MCF 10A (cell line): ENCODE data around the gene HEMGN. TPM values are rescaled to one million over a fixed set of nuclear protein-coding genes. Genes with fewer than 3 reads are reported as not detected.

Source experiments
- BruUV-seq: library from RNA; stranded (reverse); fragments of 400-500 nt; replicated peaks from 2 replicates; lab custom pipeline; 2021; lab: Mats Ljungman, UMichigan
- CTCF ChIA-PET: fragments of 300-600 bp; sonication (Branson Sonifier 250); formaldehyde crosslinking; extraction: SDS; loops from one replicate; lab custom pipeline; 2021; ENCODE audit warnings: antibody characterized with exemption, inconsistent platforms; lab: Yijun Ruan, JAX
- POLR2A ChIA-PET: fragments of 300-600, 350-650 bp; sonication (Branson Sonifier 250); formaldehyde crosslinking; extraction: SDS; loops from one replicate; lab custom pipeline; 2020; ENCODE audit warnings: antibody characterized with exemption, inconsistent platforms; lab: Yijun Ruan, JAX
- DNase-seq: peaks from one replicate; pipeline ENCODE4 v3.0.0-alpha.2; 2018; ENCODE audit not compliant: unreplicated experiment
- H3K27ac Mint-ChIP-seq: one replicate; pipeline ENCODE4 v1.8.0; 2022; ENCODE audit warnings: mild to moderate bottlenecking, low read depth, mixed read lengths; ENCODE audit not compliant: unreplicated experiment
- H3K27me3 Mint-ChIP-seq: one replicate; pipeline ENCODE4 v1.8.0; 2022; ENCODE audit warnings: mixed read lengths; ENCODE audit not compliant: insufficient read depth, unreplicated experiment
- H3K36me3 Mint-ChIP-seq: one replicate; pipeline ENCODE4 v1.8.0; 2022; ENCODE audit warnings: mild to moderate bottlenecking, moderate library complexity, mixed read lengths; ENCODE audit not compliant: insufficient read depth, unreplicated experiment
- H3K4me1 Mint-ChIP-seq: one replicate; pipeline ENCODE4 v1.8.0; 2022; ENCODE audit warnings: mixed read lengths; ENCODE audit not compliant: insufficient read depth, unreplicated experiment
- H3K4me3 Mint-ChIP-seq: one replicate; pipeline ENCODE4 v1.8.0; 2022; ENCODE audit warnings: mild to moderate bottlenecking, moderate library complexity, mixed read lengths; ENCODE audit not compliant: unreplicated experiment
- H3K9me3 Mint-ChIP-seq: one replicate; pipeline ENCODE4 v1.8.0; 2022; ENCODE audit warnings: mixed read lengths; ENCODE audit not compliant: unreplicated experiment
- CTCF ChIP-seq: fragments of 200-600 bp; IDR thresholded peaks from one replicate; pipeline ENCODE4 v1.8.0; 2022; ENCODE audit warnings: antibody characterized with exemption, mild to moderate bottlenecking; ENCODE audit not compliant: unreplicated experiment
- intact Hi-C: fragments of 100-400 bp; cut with micrococcal nuclease; formaldehyde crosslinking; loops from 2 replicates; pipeline ENCODE4 v1.14.1; 2022
- total RNA-seq: library from RNA; stranded (reverse); gene quantifications from 2 replicates; pipeline ENCODE4 v1.2.3, GENCODE V29; 2022

The HEMGN gene
- total RNA-seq, 1 experiment from 2014 or later: not detected

- DNase-seq: no peak
- CTCF ChIA-PET: no interaction called here
- Mint-ChIP-seq H3K4me1 (peaks cover 20% of the 10 kb centered on the region), H3K27me3 (no peaks in the 10 kb centered on the region), H3K4me3 (no peak overlapping the region), H3K27ac (no peak overlapping the region), H3K36me3 (peaks cover 62% of the 10 kb centered on the region), H3K9me3 (no peaks in the 10 kb centered on the region)
- TF ChIP-seq CTCF: no peak
- intact Hi-C loops: no loop called here
- POLR2A ChIA-PET: interaction anchor here (1.1 to 1.2 kb wide), 2 partner anchors 10 to 203 kb away, joined by 4 read pairs; no protein-coding TSS in a partner anchor
- no TSS peak for BruUV-seq
Measured at GRCh38 chr9:97907632-97908031, 30.3 kb downstream of the HEMGN start.

GRCh38 chr9:97907046-97907445 is 30.9 kb downstream of the HEMGN start:
- Mint-ChIP-seq H3K4me1 (peaks cover 20% of the 10 kb centered on the region), H3K9me3 (no peaks in the 10 kb centered on the region), H3K27ac (no peak overlapping the region), H3K27me3 (no peaks in the 10 kb centered on the region), H3K36me3 (peaks cover 62% of the 10 kb centered on the region), H3K4me3 (no peak overlapping the region)
- intact Hi-C loops: no loop called here
- TF ChIP-seq CTCF: no peak
- DNase-seq: no peak
- BruUV-seq: no TSS peak
- CTCF ChIA-PET: interaction anchor here (0.5 to 1.0 kb wide), 5 partner anchors 15 to 195 kb away, joined by 3 to 7 read pairs (median 4); partner anchors contain the start of gene TRMO
- POLR2A ChIA-PET: interaction anchor here (1.6 kb wide), 1 partner anchor 9 kb away, joined by 5 read pairs; no protein-coding TSS in a partner anchor

GRCh38 chr9:97906236-97906831 is 31.6 kb downstream of the HEMGN start:
- Mint-ChIP-seq H3K4me1 (peaks cover 20% of the 10 kb centered on the region), H3K4me3 (no peak overlapping the region), H3K9me3 (no peaks in the 10 kb centered on the region), H3K27me3 (no peaks in the 10 kb centered on the region), H3K36me3 (peaks cover 55% of the 10 kb centered on the region), H3K27ac (no peak overlapping the region)
- ChIA-PET POLR2A (interaction anchor here (0.6 to 1.8 kb wide), 3 partner anchors 9 to 87 kb away, joined by 4 to 5 read pairs (median 4); no protein-coding TSS in a partner anchor), CTCF (interaction anchor here (0.5 to 1.0 kb wide), 5 partner anchors 16 to 217 kb away, joined by 3 to 5 read pairs (median 3); partner anchors contain the start of gene TRMO)
- intact Hi-C loops: no loop called here
- no TSS peak for BruUV-seq
- no peak for TF ChIP-seq CTCF
- no peak for DNase-seq

- H3K4me3 Mint-ChIP-seq: no peak overlapping the region
- intact Hi-C loops: no loop called here
- peaks cover 15% of the 10 kb centered on the region for H3K4me1 Mint-ChIP-seq
- no peak overlapping the region for H3K27ac Mint-ChIP-seq
- POLR2A ChIA-PET: interaction anchor here (0.5 to 1.8 kb wide), 5 partner anchors 8 to 313 kb away, joined by 3 to 6 read pairs (median 4); no protein-coding TSS in a partner anchor
- CTCF ChIA-PET: interaction anchor here (0.7 kb wide), 1 partner anchor 194 kb away, joined by 3 read pairs; no protein-coding TSS in a partner anchor
- no peak for DNase-seq
- TF ChIP-seq CTCF: no peak
- H3K9me3 Mint-ChIP-seq: no peaks in the 10 kb centered on the region
- no TSS peak for BruUV-seq
- H3K27me3 Mint-ChIP-seq: no peaks in the 10 kb centered on the region
- peaks cover 51% of the 10 kb centered on the region for H3K36me3 Mint-ChIP-seq
Measured at GRCh38 chr9:97905228-97905627, 32.7 kb downstream of the HEMGN start.
